COR-L47 (cell line): ENCODE data around the gene TSPAN32.

ENCODE experiments used
- DNase-seq: peaks from one replicate; lab custom pipeline; 2025; lab: John Stamatoyannopoulos, UW

Gene TSPAN32

DNA sequence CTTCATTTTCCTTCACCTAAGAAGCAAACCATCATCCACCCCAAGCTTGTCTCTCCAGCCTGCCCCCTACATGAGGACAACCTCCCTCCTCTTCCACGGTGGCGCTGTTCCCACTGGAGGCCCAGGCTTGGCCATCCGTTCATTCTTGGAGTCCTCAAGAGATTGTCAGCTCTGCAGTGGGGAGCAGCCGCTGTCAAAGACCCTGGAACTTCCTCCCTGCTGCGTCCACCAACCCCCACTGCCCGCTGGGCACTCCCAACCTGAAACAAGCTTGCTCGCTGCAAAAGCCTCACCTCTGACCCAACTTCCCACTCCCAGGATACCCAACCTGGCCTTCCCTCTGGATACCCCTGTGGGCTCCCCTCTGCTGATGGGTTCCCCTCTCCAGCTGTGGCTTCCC is 64.9 kb downstream of the TSPAN32 start:
- DNase-seq = no peak

DNA sequence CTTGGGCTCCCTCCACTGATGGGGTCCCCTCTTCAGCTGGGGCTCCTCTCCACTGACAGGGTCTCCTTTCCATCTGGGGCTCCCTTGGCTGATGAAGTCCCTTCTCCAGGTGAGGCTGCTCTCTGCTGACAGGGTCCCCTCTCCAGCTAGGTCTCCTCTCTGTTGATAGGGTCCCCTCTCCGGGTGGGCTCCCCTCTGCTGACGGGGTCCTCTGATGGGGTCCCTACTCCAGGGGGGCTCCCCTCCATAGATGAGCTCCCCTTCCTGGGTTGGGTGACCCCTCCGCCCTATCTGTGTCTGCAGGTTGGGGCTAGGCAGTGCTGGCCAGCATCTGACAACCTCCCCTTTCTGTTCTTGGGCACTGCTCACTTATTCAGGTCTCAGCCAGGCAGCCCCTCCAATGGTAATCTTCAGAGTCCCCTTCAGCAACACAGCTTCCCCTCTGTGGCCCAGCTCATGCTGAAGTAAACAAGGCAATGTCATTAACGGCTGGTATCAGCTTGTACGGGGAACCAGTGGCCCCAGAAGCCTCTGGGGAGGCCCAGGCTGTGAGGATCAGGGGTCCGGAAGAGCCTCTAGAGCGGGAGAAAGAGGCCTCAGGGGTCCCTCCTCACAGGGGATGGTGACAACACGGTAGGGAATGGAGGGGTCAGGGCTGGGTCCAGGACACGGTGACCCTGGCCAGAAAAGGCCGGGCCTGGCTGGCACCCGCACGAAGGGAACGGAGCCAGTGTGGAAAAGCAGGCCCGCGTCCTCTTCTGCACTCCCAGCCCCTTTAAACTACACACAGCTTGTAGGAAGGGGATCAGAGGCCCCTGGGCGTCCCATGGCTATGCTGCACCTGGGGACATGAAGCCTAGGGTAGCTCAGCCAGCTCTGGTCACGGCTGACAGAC is 65.7 kb downstream of the TSPAN32 start:
- DNase-seq = no peak
